HG02884 (cell line): ENCODE measurements around the gene SPSB2.

Experiments
- ATAC-seq: cut with Tn5 transposase; IDR thresholded peaks from one replicate; pipeline ENCODE4 v1.9.1; 2021; ENCODE audit warnings: mild to moderate bottlenecking, moderate library complexity; ENCODE audit not compliant: unreplicated experiment

SPSB2 gene

GRCh38 chr12:6821591-6822425, 51.3 kb downstream of the SPSB2 start, which contains the start of gene GPR162:
Gene GPR162, plus strand, starts transcription at chr12:6821821. Its CDS starts 2,078 bp downstream, at chr12:6823899.
- no peak for ATAC-seq
